ENCODE measurements around the gene SEPTIN12. TPM values are rescaled to one million over a fixed set of nuclear protein-coding genes. Genes with fewer than 3 reads are reported as not detected.

Gene SEPTIN12
- total RNA-seq (not detected), polyA plus RNA-seq (not detected)
- long read RNA-seq, donor 1: 0 reads
- long read RNA-seq, donor 2: 0 reads
- long read RNA-seq, donor 3: 0 reads
- long read RNA-seq, donor 4: 0 reads
- long read RNA-seq, donor 5: 0 reads

- TF ChIP-seq CTCF (IDR thresholded peaks at IDR 0.05; ENCODE audit: control extremely low read depth, extremely low read depth): no peak
- no peaks in the 10 kb centered on the region for H3K36me3 ChIP-seq (ENCODE audit: control insufficient read depth in 4 of 4, insufficient read depth in 4 of 4, low read length in 4 of 4)
- no peak for ATAC-seq (ENCODE audit: insufficient read depth, low FRiP score)
Observed at GRCh38 chr16:4787627-4788482, at the start of gene SEPTIN12. Gene SEPTIN12 (minus strand): TSS chr16:4788345. CDS start chr16:4787645, 700 bp downstream.

GRCh38 chr16:4836727-4837126, 48.6 kb upstream of the SEPTIN12 start:
- WGBS, 2 donors: 98 to 100% methylated on average over 2 of the region's 2 CpGs
- no peak for DNase-seq
- no peak for ATAC-seq (ENCODE audit: insufficient read depth, low FRiP score)

More at GRCh38 chr16:4787627-4788482, at the start of gene SEPTIN12:
- no peak for DNase-seq
- Histone ChIP-seq H3K27me3 (ENCODE audit: control insufficient read depth in 3 of 3, insufficient read depth in 3 of 3, low read length in 2 of 3) (no peaks in the 10 kb centered on the region), H3K4me1 (ENCODE audit: control insufficient read depth in 5 of 5, insufficient read depth in 5 of 5, low read length in 5 of 5) (no peaks in the 10 kb centered on the region), H3K9me3 (ENCODE audit: control insufficient read depth in 4 of 4, insufficient read depth in 3 of 4, low read length in 3 of 4) (no peaks in the 10 kb centered on the region), H3K4me3 (no peak within 1 kb of the TSS), H3K27ac (ENCODE audit: low read depth in 1 of 2, low read length in 1 of 2) (no peak within 1 kb of the TSS), H3K9ac (ENCODE audit: insufficient read depth in 1 of 2, low read length in 2 of 2) (no peak within 1 kb of the TSS)
- 75 to 84% methylated on average over 14 of the region's 14 CpGs for WGBS, 2 donors

GRCh38 chr16:4833584-4833983, 45.4 kb upstream of the SEPTIN12 start:
- Histone ChIP-seq H3K4me1 (ENCODE audit: control insufficient read depth in 5 of 5, insufficient read depth in 5 of 5, low read length in 5 of 5) (peaks cover 0 to 5% (median 0%) of the 10 kb centered on the region in 5 donors), H3K9ac (ENCODE audit: insufficient read depth in 1 of 2, low read length in 2 of 2) (no peak overlapping the region), H3K4me3 (no peak overlapping the region), H3K27me3 (ENCODE audit: control insufficient read depth in 3 of 3, insufficient read depth in 3 of 3, low read length in 2 of 3) (no peaks in the 10 kb centered on the region), H3K36me3 (ENCODE audit: control insufficient read depth in 4 of 4, insufficient read depth in 4 of 4, low read length in 4 of 4) (peaks cover 16 to 58% (median 28%) of the 10 kb centered on the region in 4 donors), H3K9me3 (ENCODE audit: control insufficient read depth in 4 of 4, insufficient read depth in 3 of 4, low read length in 3 of 4) (no peaks in the 10 kb centered on the region), H3K27ac (ENCODE audit: low read depth in 1 of 2, low read length in 1 of 2) (no peak overlapping the region)
- TF ChIP-seq CTCF (IDR thresholded peaks at IDR 0.05; ENCODE audit: control extremely low read depth, extremely low read depth): no peak
- DNase-seq (no peak), ATAC-seq (ENCODE audit: insufficient read depth, low FRiP score) (no peak)
- 100% methylated on average over 1 of the region's 1 CpG for WGBS, 2 donors

More at GRCh38 chr16:4836727-4837126, 48.6 kb upstream of the SEPTIN12 start:
- H3K9ac ChIP-seq (ENCODE audit: insufficient read depth in 1 of 2, low read length in 2 of 2): no peak overlapping the region
- H3K36me3 ChIP-seq (ENCODE audit: control insufficient read depth in 4 of 4, insufficient read depth in 4 of 4, low read length in 4 of 4): peaks cover 19 to 54% (median 35%) of the 10 kb centered on the region in 4 donors
- H3K27ac ChIP-seq (ENCODE audit: low read depth in 1 of 2, low read length in 1 of 2): no peak overlapping the region
- peaks cover 0 to 5% (median 0%) of the 10 kb centered on the region in 5 donors for H3K4me1 ChIP-seq (ENCODE audit: control insufficient read depth in 5 of 5, insufficient read depth in 5 of 5, low read length in 5 of 5)
- no peak for TF ChIP-seq CTCF (IDR thresholded peaks at IDR 0.05; ENCODE audit: control extremely low read depth, extremely low read depth)
- H3K4me3 ChIP-seq: no peak overlapping the region
- H3K9me3 ChIP-seq (ENCODE audit: control insufficient read depth in 4 of 4, insufficient read depth in 3 of 4, low read length in 3 of 4): no peaks in the 10 kb centered on the region
- no peaks in the 10 kb centered on the region for H3K27me3 ChIP-seq (ENCODE audit: control insufficient read depth in 3 of 3, insufficient read depth in 3 of 3, low read length in 2 of 3)

Data from lung (tissue), 16 donors.